Measurements from ENCODE around the gene GRB10.
"Not testable (repeated sequence)": the region's sequence is repeated elsewhere in the genome, so short reads cannot be mapped to it uniquely, and the experiment has no call there.

GRB10 gene

DNA sequence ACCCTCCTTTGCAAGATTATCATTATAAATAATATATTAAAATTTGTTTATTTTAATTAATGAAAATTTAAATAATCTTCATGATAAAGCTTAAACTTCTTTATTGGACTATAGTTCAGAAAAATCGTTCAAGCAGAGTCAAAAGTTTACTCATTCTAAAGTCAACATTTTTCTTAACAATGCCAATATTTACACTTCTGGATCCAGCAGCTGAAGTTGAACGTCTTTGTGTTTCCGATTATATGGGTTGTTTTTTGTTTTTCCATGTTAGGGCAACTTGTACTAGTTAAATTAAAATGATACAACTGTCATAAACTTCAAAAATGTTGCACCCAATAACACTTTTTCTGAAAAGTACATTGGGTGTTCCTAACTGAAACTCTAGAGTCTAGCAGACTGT, 43.8 kb downstream of the GRB10 start:
- Histone ChIP-seq H3K36me3 (ENCODE audit: control insufficient read depth, insufficient read depth, low read length, severe bottlenecking) (peaks cover 4% of the 10 kb centered on the region), H3K4me1 (ENCODE audit: control insufficient read depth, insufficient read depth, low read length) (no peaks in the 10 kb centered on the region), H3K9me3 (ENCODE audit: control insufficient read depth, low read length) (no peaks in the 10 kb centered on the region), H3K4me3 (ENCODE audit: low read length) (no peak overlapping the region), H3K9ac (ENCODE audit: low read length) (no peak overlapping the region), H3K27me3 (replicated peaks; ENCODE audit: control insufficient read depth, insufficient read depth, low read length) (no peaks in the 10 kb centered on the region)
- no peak for DNase-seq (ENCODE audit: low read depth)

DNA sequence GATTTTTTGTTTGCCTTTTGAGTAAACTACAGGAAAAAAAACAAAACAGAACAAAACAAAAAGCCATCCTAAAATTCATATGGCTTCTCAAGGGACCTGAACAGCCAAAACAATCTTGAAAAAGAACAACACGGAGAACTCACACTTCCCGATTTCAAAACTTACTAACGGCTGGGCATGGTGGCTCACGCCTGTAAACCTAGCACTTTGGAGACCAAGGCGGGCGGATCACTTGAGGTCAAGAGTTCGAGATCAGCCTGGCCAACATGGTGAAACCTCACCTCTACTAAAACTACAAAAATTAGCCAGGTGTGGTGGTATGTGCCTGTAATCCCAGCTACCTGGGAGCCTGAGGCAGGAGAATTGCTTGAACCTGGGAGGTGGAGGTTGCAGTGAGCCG, 46.9 kb downstream of the GRB10 start:
- not testable (repeated sequence) for H3K36me3 ChIP-seq (ENCODE audit: control insufficient read depth, insufficient read depth, low read length, severe bottlenecking); H3K9ac ChIP-seq (ENCODE audit: low read length); H3K9me3 ChIP-seq (ENCODE audit: control insufficient read depth, low read length); H3K27me3 ChIP-seq (replicated peaks; ENCODE audit: control insufficient read depth, insufficient read depth, low read length); H3K4me3 ChIP-seq (ENCODE audit: low read length); H3K4me1 ChIP-seq (ENCODE audit: control insufficient read depth, insufficient read depth, low read length); DNase-seq (ENCODE audit: low read depth)

- peaks cover 4% of the 10 kb centered on the region for H3K36me3 ChIP-seq (ENCODE audit: control insufficient read depth, insufficient read depth, low read length, severe bottlenecking)
- H3K9ac ChIP-seq (ENCODE audit: low read length): no peak overlapping the region
- no peaks in the 10 kb centered on the region for H3K9me3 ChIP-seq (ENCODE audit: control insufficient read depth, low read length)
- no peak overlapping the region for H3K4me3 ChIP-seq (ENCODE audit: low read length)
- no peaks in the 10 kb centered on the region for H3K27me3 ChIP-seq (replicated peaks; ENCODE audit: control insufficient read depth, insufficient read depth, low read length)
- H3K4me1 ChIP-seq (ENCODE audit: control insufficient read depth, insufficient read depth, low read length): peaks cover 6% of the 10 kb centered on the region
- DNase-seq (ENCODE audit: low read depth): no peak
These were observed 47.4 kb downstream of the GRB10 start for GRCh38 chr7:50735333-50735732.

DNA sequence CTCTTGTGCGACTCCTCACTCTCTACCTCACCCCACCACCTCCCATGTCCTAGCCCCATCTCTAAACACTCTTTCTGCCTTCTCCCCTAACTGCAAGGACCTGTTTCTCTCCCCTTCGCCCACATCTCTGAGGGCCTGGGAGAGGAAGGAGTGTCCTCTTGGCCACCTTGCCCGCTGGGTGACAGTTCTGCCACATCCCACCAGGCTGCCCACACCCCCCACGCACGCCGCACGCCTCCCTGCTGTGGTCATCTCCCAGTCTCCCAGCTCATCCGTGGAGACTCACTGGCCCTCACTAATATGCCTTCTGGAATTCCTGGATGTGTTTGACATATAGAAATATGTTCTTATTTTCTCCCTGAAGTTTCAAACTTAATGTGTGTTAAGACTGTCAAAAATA, 48.5 kb downstream of the GRB10 start:
- Histone ChIP-seq H3K9ac (ENCODE audit: low read length) (no peak overlapping the region), H3K27me3 (replicated peaks; ENCODE audit: control insufficient read depth, insufficient read depth, low read length) (no peaks in the 10 kb centered on the region), H3K4me1 (ENCODE audit: control insufficient read depth, insufficient read depth, low read length) (peaks cover 17% of the 10 kb centered on the region), H3K4me3 (ENCODE audit: low read length) (no peak overlapping the region), H3K9me3 (ENCODE audit: control insufficient read depth, low read length) (no peaks in the 10 kb centered on the region), H3K36me3 (ENCODE audit: control insufficient read depth, insufficient read depth, low read length, severe bottlenecking) (peaks cover 4% of the 10 kb centered on the region)
- DNase-seq (ENCODE audit: low read depth): no peak

GRCh38 chr7:50733552-50733951, 49.1 kb downstream of the GRB10 start:
- Histone ChIP-seq H3K4me3 (ENCODE audit: low read length) (no peak overlapping the region), H3K36me3 (ENCODE audit: control insufficient read depth, insufficient read depth, low read length, severe bottlenecking) (peaks cover 4% of the 10 kb centered on the region), H3K9me3 (ENCODE audit: control insufficient read depth, low read length) (no peaks in the 10 kb centered on the region), H3K4me1 (ENCODE audit: control insufficient read depth, insufficient read depth, low read length) (peaks cover 18% of the 10 kb centered on the region), H3K27me3 (replicated peaks; ENCODE audit: control insufficient read depth, insufficient read depth, low read length) (no peaks in the 10 kb centered on the region), H3K9ac (ENCODE audit: low read length) (no peak overlapping the region)
- DNase-seq (ENCODE audit: low read depth): peak; percentile 55

DNA sequence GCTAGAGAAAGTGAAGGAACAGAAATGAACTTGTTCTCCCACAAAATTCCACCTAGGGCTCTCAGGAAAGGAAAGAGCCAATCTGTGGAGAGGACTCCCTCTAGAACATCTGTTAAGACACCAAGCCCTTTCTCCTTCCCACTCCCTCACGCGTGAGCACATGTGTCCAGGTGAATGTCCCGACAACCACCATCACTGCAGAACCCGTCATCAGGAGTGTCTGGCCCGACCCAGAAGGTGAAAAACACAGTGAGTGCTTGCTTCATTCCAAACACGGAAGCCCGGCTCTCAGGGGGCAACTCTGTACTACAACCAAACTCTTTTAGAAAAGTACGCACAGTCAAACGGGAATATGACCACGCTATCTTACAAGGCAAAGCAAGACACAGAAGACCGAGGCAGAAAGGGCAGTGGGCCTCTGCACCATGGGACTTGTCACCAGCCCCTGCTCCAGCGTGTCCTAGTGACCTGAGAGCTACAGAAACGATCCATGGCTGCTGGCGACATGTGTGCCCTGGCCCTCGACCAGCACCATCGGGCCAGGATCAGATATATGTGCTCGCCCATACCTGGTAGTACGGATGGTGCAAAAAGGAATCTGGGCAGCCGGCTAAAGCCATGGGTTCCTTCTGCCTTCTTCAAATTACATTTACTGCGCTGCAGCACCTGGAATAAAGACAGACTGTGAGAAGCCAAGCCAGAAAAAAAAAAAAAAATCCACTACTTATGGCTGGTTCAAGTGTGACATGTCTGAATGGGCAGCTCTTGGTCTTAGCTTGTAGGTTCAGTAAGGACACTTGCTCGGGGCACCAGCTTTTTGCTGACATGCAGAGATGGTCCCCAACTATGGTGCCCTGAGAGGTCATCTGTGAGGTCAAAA, 50.8 kb downstream of the GRB10 start:
- no peaks in the 10 kb centered on the region for H3K9me3 ChIP-seq (ENCODE audit: control insufficient read depth, low read length)
- no peak overlapping the region for H3K4me3 ChIP-seq (ENCODE audit: low read length)
- no peak for DNase-seq (ENCODE audit: low read depth)
- H3K27me3 ChIP-seq (replicated peaks; ENCODE audit: control insufficient read depth, insufficient read depth, low read length): no peaks in the 10 kb centered on the region
- H3K9ac ChIP-seq (ENCODE audit: low read length): no peak overlapping the region
- peaks cover 29% of the 10 kb centered on the region for H3K4me1 ChIP-seq (ENCODE audit: control insufficient read depth, insufficient read depth, low read length)
- peaks cover 4% of the 10 kb centered on the region for H3K36me3 ChIP-seq (ENCODE audit: control insufficient read depth, insufficient read depth, low read length, severe bottlenecking)

- DNase-seq (ENCODE audit: low read depth): no peak
- H3K36me3 ChIP-seq (ENCODE audit: control insufficient read depth, insufficient read depth, low read length, severe bottlenecking): peaks cover 4% of the 10 kb centered on the region
- no peak overlapping the region for H3K9ac ChIP-seq (ENCODE audit: low read length)
- H3K9me3 ChIP-seq (ENCODE audit: control insufficient read depth, low read length): no peaks in the 10 kb centered on the region
- no peak overlapping the region for H3K4me3 ChIP-seq (ENCODE audit: low read length)
- peaks cover 29% of the 10 kb centered on the region for H3K4me1 ChIP-seq (ENCODE audit: control insufficient read depth, insufficient read depth, low read length)
- H3K27me3 ChIP-seq (replicated peaks; ENCODE audit: control insufficient read depth, insufficient read depth, low read length): no peaks in the 10 kb centered on the region
These were observed 52.0 kb downstream of the GRB10 start for GRCh38 chr7:50730446-50731400.

DNA sequence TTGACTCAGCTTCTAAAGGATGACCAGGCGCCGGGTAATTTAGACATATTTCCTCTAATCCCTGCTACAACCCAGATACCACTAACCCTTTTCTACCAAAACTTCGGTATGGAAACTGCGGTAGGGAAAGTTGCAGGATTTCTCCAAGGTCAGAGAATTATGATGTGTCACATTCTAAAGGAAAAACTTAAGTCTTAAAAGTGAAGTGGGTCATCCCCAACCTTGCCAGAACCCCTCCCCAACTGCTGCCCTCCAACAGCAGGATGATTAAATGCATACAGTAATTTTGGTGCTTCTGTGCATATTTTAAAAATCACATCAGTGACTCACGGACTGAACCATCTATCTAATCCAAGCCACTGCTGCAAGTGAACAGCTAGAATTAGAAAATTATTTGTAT, 52.7 kb downstream of the GRB10 start:
- no peaks in the 10 kb centered on the region for H3K9me3 ChIP-seq (ENCODE audit: control insufficient read depth, low read length)
- peaks cover 29% of the 10 kb centered on the region for H3K4me1 ChIP-seq (ENCODE audit: control insufficient read depth, insufficient read depth, low read length)
- H3K4me3 ChIP-seq (ENCODE audit: low read length): no peak overlapping the region
- DNase-seq (ENCODE audit: low read depth): peak; percentile 24
- H3K27me3 ChIP-seq (replicated peaks; ENCODE audit: control insufficient read depth, insufficient read depth, low read length): no peaks in the 10 kb centered on the region
- H3K36me3 ChIP-seq (ENCODE audit: control insufficient read depth, insufficient read depth, low read length, severe bottlenecking): peaks cover 4% of the 10 kb centered on the region
- H3K9ac ChIP-seq (ENCODE audit: low read length): no peak overlapping the region

DNA sequence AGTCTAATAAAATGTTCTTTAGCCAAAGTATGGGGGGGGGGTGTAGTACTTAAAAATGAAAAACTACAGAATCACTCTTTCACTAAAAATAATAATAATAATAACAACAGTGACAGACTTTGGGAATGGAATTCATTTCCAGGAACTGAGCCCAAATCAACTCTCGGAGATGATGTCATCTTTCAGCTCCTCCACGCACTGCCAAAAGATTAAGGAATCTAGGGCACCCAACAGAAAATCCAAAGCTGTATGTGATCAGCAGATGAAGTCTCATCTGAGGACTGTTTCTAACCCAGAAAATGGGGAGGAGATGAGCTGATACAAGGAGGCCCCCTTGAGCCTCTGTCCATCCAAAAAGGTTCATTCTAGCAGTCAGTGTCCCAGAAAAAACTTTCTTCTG, 54.5 kb downstream of the GRB10 start:
- peaks cover 13% of the 10 kb centered on the region for H3K36me3 ChIP-seq (ENCODE audit: control insufficient read depth, insufficient read depth, low read length, severe bottlenecking)
- no peak overlapping the region for H3K4me3 ChIP-seq (ENCODE audit: low read length)
- H3K4me1 ChIP-seq (ENCODE audit: control insufficient read depth, insufficient read depth, low read length): peaks cover 29% of the 10 kb centered on the region
- no peaks in the 10 kb centered on the region for H3K27me3 ChIP-seq (replicated peaks; ENCODE audit: control insufficient read depth, insufficient read depth, low read length)
- DNase-seq (ENCODE audit: low read depth): peak; percentile 61
- no peak overlapping the region for H3K9ac ChIP-seq (ENCODE audit: low read length)
- H3K9me3 ChIP-seq (ENCODE audit: control insufficient read depth, low read length): no peaks in the 10 kb centered on the region

- no peak overlapping the region for H3K4me3 ChIP-seq (ENCODE audit: low read length)
- peaks cover 13% of the 10 kb centered on the region for H3K36me3 ChIP-seq (ENCODE audit: control insufficient read depth, insufficient read depth, low read length, severe bottlenecking)
- H3K9me3 ChIP-seq (ENCODE audit: control insufficient read depth, low read length): no peaks in the 10 kb centered on the region
- H3K9ac ChIP-seq (ENCODE audit: low read length): no peak overlapping the region
- H3K27me3 ChIP-seq (replicated peaks; ENCODE audit: control insufficient read depth, insufficient read depth, low read length): no peaks in the 10 kb centered on the region
- peaks cover 29% of the 10 kb centered on the region for H3K4me1 ChIP-seq (ENCODE audit: control insufficient read depth, insufficient read depth, low read length)
- DNase-seq (ENCODE audit: low read depth): no peak
These were observed 55.0 kb downstream of the GRB10 start for GRCh38 chr7:50727711-50728110.

DNA sequence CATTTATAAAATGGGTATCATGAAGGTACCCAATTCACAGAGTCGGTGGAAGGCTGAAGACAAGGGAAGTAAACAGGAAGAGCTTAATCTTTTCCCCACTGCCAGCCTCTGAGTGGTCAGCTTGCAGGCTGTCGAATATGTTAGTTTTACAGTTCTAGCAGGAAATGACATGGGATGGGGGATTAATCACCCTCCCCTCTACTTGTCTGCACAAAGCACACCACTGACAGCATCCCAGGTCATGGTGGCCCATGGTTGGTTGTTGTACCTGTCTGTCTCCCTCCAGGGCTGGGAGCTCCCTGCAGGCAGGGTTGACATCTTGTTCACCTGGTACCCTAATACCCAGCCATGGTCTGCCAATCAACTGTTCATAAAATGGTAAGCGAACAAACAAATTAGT, 55.6 kb downstream of the GRB10 start:
- peaks cover 29% of the 10 kb centered on the region for H3K4me1 ChIP-seq (ENCODE audit: control insufficient read depth, insufficient read depth, low read length)
- no peak overlapping the region for H3K4me3 ChIP-seq (ENCODE audit: low read length)
- no peaks in the 10 kb centered on the region for H3K27me3 ChIP-seq (replicated peaks; ENCODE audit: control insufficient read depth, insufficient read depth, low read length)
- no peak for DNase-seq (ENCODE audit: low read depth)
- H3K9me3 ChIP-seq (ENCODE audit: control insufficient read depth, low read length): no peaks in the 10 kb centered on the region
- H3K36me3 ChIP-seq (ENCODE audit: control insufficient read depth, insufficient read depth, low read length, severe bottlenecking): peaks cover 12% of the 10 kb centered on the region
- no peak overlapping the region for H3K9ac ChIP-seq (ENCODE audit: low read length)
